Chondrocyte (in vitro differentiated cells): ENCODE data around the gene SPOCK1. TPM values are rescaled to one million over a fixed set of nuclear protein-coding genes. Genes with fewer than 3 reads are reported as not detected.

ENCODE experiments used
- DNase-seq: peaks from one replicate; pipeline ENCODE4 v3.0.0; 2021; ENCODE audit warnings: mixed read lengths, low spot score
- H3K27ac Mint-ChIP-seq: one replicate; pipeline ENCODE4 v1.8.0; 2021; ENCODE audit warnings: mild to moderate bottlenecking, moderate library complexity, mixed read lengths; ENCODE audit not compliant: unreplicated experiment
- H3K27me3 Mint-ChIP-seq: 2 replicates; pipeline ENCODE4 v1.8.0; 2021; ENCODE audit warnings: low read depth, mixed read lengths
- H3K36me3 Mint-ChIP-seq: 2 replicates; pipeline ENCODE4 v1.8.0; 2021; ENCODE audit warnings: low read depth, mixed read lengths
- H3K4me1 Mint-ChIP-seq: 2 replicates; pipeline ENCODE4 v1.8.0; 2021; ENCODE audit warnings: low read depth, mild to moderate bottlenecking, mixed read lengths
- H3K4me3 Mint-ChIP-seq: one replicate; pipeline ENCODE4 v1.8.0; 2021; ENCODE audit warnings: mild to moderate bottlenecking, moderate library complexity, mixed read lengths; ENCODE audit not compliant: unreplicated experiment
- H3K9me3 Mint-ChIP-seq: 2 replicates; pipeline ENCODE4 v1.8.0; 2021; ENCODE audit warnings: low read depth, mixed read lengths
- CTCF ChIP-seq: fragments of 200-600 bp; sonication (generic); IDR thresholded peaks from 2 replicates; pipeline ENCODE4 v1.5.0; 2021; ENCODE audit warnings: antibody characterized with exemption, mild to moderate bottlenecking, moderate library complexity
- total RNA-seq: library from RNA; stranded (reverse); gene quantifications from 3 replicates; pipeline ENCODE4 v1.2.1, GENCODE V29; 2021

SPOCK1 gene
- total RNA-seq, 1 donor from 2014 or later, result 127 TPM

GRCh38 chr5:137375741-137376526 lies 123.2 kb downstream of the SPOCK1 start:
- no peak for TF ChIP-seq CTCF
- H3K4me3 Mint-ChIP-seq, result no peak overlapping the region

GRCh38 chr5:137374110-137374714 lies 124.9 kb downstream of the SPOCK1 start:
- Mint-ChIP-seq H3K27me3 (no peaks in the 10 kb centered on the region), H3K36me3 (no peaks in the 10 kb centered on the region), H3K9me3 (no peaks in the 10 kb centered on the region), H3K4me3 (no peak overlapping the region), H3K27ac (no peak overlapping the region), H3K4me1 (peaks cover 46% of the 10 kb centered on the region)
- TF ChIP-seq CTCF, result no peak
- no peak for DNase-seq

More at GRCh38 chr5:137375741-137376526, 123.2 kb downstream of the SPOCK1 start:
- Mint-ChIP-seq H3K9me3 (no peaks in the 10 kb centered on the region), H3K4me1 (peaks cover 29% of the 10 kb centered on the region), H3K36me3 (no peaks in the 10 kb centered on the region), H3K27me3 (no peaks in the 10 kb centered on the region), H3K27ac (no peak overlapping the region)
- no peak for DNase-seq

- H3K4me3 Mint-ChIP-seq, result no peak overlapping the region
- H3K27ac Mint-ChIP-seq, result no peak overlapping the region
- DNase-seq, result no peak
- no peak for TF ChIP-seq CTCF
- no peaks in the 10 kb centered on the region for H3K36me3 Mint-ChIP-seq
- peaks cover 52% of the 10 kb centered on the region for H3K4me1 Mint-ChIP-seq
- H3K27me3 Mint-ChIP-seq, result no peaks in the 10 kb centered on the region
- no peaks in the 10 kb centered on the region for H3K9me3 Mint-ChIP-seq
Measured at GRCh38 chr5:137372773-137373160, 126.4 kb downstream of the SPOCK1 start.

GRCh38 chr5:137372016-137372772 lies 126.9 kb downstream of the SPOCK1 start:
- Mint-ChIP-seq H3K27ac (no peak overlapping the region), H3K36me3 (no peaks in the 10 kb centered on the region), H3K9me3 (no peaks in the 10 kb centered on the region), H3K4me3 (no peak overlapping the region), H3K27me3 (no peaks in the 10 kb centered on the region), H3K4me1 (peaks cover 48% of the 10 kb centered on the region)
- DNase-seq, result no peak
- no peak for TF ChIP-seq CTCF
